Nephron (organoid): Measurements from ENCODE around the gene SLCO3A1.

ENCODE experiments used
- H3K27ac Mint-ChIP-seq, 3 experiments: 2 replicates each; pipeline ENCODE4 v1.8.0; 2020; ENCODE audit warnings: mixed read lengths in 3 of 3, mild to moderate bottlenecking in 2 of 3, moderate library complexity in 1 of 3
- H3K27me3 Mint-ChIP-seq: 2 replicates; pipeline ENCODE4 v1.8.0; 2021; ENCODE audit warnings: low read depth, mild to moderate bottlenecking, moderate library complexity, mixed read lengths
- H3K36me3 Mint-ChIP-seq: 2 replicates; pipeline ENCODE4 v1.8.0; 2020; ENCODE audit warnings: low read depth, mixed read lengths
- H3K4me1 Mint-ChIP-seq: 2 replicates; pipeline ENCODE4 v1.8.0; 2020; ENCODE audit warnings: mixed read lengths
- H3K4me3 Mint-ChIP-seq, 3 experiments: 2 replicates each; pipeline ENCODE4 v1.8.0; 2020; ENCODE audit warnings: mild to moderate bottlenecking in 3 of 3, mixed read lengths in 3 of 3, moderate library complexity in 2 of 3
- H3K9me3 Mint-ChIP-seq: 2 replicates; pipeline ENCODE4 v1.8.0; 2020; ENCODE audit warnings: mixed read lengths
- TF ChIP-seq, protein P1 (sequence below), 3 experiments: fragments of 200-600 bp; sonication (generic); IDR thresholded peaks; one replicate each; pipeline ENCODE4 v1.5.0; 2021; ENCODE audit warnings: antibody characterized with exemption in 3 of 3; ENCODE audit not compliant: unreplicated experiment in 3 of 3

The SLCO3A1 gene

DNA sequence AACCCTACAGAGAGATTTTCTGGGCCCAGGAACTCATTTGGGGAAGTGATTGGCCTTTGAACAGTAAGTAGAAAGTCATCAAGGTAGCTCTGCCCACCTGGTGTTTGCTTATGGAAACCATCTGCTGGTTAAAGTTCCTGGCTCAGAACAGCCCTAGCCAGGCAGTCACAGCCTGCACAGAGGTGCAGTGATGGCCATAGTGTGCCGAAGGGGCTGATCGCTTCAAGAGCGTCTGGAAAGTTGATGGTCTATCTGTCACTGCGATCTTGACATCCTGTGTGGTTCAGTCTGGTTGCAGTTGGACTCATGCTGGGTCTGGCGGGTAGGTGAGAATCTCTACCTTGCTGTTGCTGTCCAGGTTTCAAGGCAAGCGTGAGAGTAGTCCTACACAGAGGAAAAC lies 151.6 kb downstream of the SLCO3A1 start:
- Mint-ChIP-seq H3K4me1 (no peaks in the 10 kb centered on the region), H3K4me3 (no peak overlapping the region), H3K27me3 (peaks cover 11% of the 10 kb centered on the region), H3K9me3 (no peaks in the 10 kb centered on the region), H3K27ac (no peak overlapping the region), H3K36me3 (no peaks in the 10 kb centered on the region)
- TF ChIP-seq, protein P1, sequence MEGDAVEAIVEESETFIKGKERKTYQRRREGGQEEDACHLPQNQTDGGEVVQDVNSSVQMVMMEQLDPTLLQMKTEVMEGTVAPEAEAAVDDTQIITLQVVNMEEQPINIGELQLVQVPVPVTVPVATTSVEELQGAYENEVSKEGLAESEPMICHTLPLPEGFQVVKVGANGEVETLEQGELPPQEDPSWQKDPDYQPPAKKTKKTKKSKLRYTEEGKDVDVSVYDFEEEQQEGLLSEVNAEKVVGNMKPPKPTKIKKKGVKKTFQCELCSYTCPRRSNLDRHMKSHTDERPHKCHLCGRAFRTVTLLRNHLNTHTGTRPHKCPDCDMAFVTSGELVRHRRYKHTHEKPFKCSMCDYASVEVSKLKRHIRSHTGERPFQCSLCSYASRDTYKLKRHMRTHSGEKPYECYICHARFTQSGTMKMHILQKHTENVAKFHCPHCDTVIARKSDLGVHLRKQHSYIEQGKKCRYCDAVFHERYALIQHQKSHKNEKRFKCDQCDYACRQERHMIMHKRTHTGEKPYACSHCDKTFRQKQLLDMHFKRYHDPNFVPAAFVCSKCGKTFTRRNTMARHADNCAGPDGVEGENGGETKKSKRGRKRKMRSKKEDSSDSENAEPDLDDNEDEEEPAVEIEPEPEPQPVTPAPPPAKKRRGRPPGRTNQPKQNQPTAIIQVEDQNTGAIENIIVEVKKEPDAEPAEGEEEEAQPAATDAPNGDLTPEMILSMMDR (IDR thresholded peaks at IDR 0.05; ENCODE audit: unreplicated experiment in 3 of 3): no peak

- H3K27ac Mint-ChIP-seq: no peak overlapping the region
- no peaks in the 10 kb centered on the region for H3K9me3 Mint-ChIP-seq
- no peaks in the 10 kb centered on the region for H3K4me1 Mint-ChIP-seq
- TF ChIP-seq, protein P1 (IDR thresholded peaks at IDR 0.05; ENCODE audit: unreplicated experiment in 3 of 3): no peak
- H3K27me3 Mint-ChIP-seq: peaks cover 11% of the 10 kb centered on the region
- no peaks in the 10 kb centered on the region for H3K36me3 Mint-ChIP-seq
- no peak overlapping the region for H3K4me3 Mint-ChIP-seq
These were observed 152.9 kb downstream of the SLCO3A1 start for GRCh38 chr15:92006186-92007028.

GRCh38 chr15:92009162-92009561 lies 155.7 kb downstream of the SLCO3A1 start:
- Mint-ChIP-seq H3K4me3 (no peak overlapping the region), H3K9me3 (no peaks in the 10 kb centered on the region), H3K27ac (no peak overlapping the region), H3K36me3 (no peaks in the 10 kb centered on the region), H3K27me3 (peaks cover 11% of the 10 kb centered on the region), H3K4me1 (peaks cover 5% of the 10 kb centered on the region)
- TF ChIP-seq, protein P1 (IDR thresholded peaks at IDR 0.05; ENCODE audit: unreplicated experiment in 3 of 3): no peak

DNA sequence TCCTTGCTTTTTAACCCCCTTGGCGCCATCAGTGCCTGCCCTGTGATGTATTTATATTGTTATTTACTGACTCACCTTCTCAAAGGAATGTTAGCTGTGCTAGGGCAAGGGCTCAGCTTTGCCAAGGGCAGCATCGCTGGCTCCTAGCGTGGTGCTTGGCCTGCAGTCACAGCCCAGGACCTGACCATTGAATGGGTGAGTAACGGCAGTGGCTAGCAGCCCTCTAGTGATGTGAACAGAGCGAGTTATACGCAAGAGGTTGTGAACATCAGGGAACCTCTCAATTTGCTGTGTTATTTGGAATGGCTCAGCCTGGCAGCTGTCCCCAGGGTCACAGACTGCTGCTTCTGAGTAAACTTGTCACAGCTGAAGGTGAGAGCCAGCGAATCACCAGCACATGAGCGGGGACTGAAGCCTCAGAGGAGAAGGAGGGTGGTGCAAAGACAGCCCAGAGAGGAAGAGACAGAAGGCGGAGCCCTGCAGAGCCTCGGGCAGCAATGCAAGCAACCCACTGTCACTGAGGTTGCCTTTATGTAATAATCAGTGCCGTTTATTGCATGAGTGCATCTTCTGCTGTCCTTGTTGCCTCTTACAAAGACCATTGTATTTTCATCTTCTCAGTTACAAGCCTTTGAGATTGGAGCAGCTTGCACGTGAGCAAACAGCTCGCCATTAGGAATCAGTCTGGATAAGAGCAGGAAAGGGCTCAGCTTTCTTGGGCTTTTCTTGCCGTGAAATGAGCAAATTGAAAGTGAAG lies 158.3 kb downstream of the SLCO3A1 start:
- Mint-ChIP-seq H3K36me3 (no peaks in the 10 kb centered on the region), H3K27ac (no peak overlapping the region), H3K27me3 (peaks cover 13% of the 10 kb centered on the region), H3K4me1 (peaks cover 5% of the 10 kb centered on the region), H3K4me3 (no peak overlapping the region), H3K9me3 (no peaks in the 10 kb centered on the region)
- TF ChIP-seq, protein P1 (IDR thresholded peaks at IDR 0.05; ENCODE audit: unreplicated experiment in 3 of 3): no peak

GRCh38 chr15:92012368-92012629 lies 158.8 kb downstream of the SLCO3A1 start:
- Mint-ChIP-seq H3K36me3 (no peaks in the 10 kb centered on the region), H3K4me3 (no peak overlapping the region), H3K27me3 (peaks cover 10% of the 10 kb centered on the region), H3K27ac (no peak overlapping the region), H3K9me3 (no peaks in the 10 kb centered on the region), H3K4me1 (peaks cover 5% of the 10 kb centered on the region)
- TF ChIP-seq, protein P1 (IDR thresholded peaks at IDR 0.05; ENCODE audit: unreplicated experiment in 3 of 3): no peak
